Erythroblast (primary cell): ENCODE measurements around the gene AP4B1.

ENCODE experiments used
- DNase-seq, 2 experiments: peaks; one replicate each; lab custom pipeline; 2025; lab: John Stamatoyannopoulos, UW
- GATA1 ChIP-seq: IDR thresholded peaks from 2 replicates; pipeline ENCODE4 v1.6.1; 2011; ENCODE audit warnings: low read depth, mild to moderate bottlenecking, control low read depth, low read length, moderate library complexity
- POLR2A ChIP-seq: IDR thresholded peaks from 2 replicates; pipeline ENCODE4 v1.6.1; 2011; ENCODE audit warnings: mild to moderate bottlenecking, low read length

The AP4B1 gene

GRCh38 chr1:113850127-113850796 lies 54.3 kb downstream of the AP4B1 start:
- no peak for TF ChIP-seq GATA1
- TF ChIP-seq POLR2A: no peak
- no peak for DNase-seq

- TF ChIP-seq POLR2A: no peak
- no peak for TF ChIP-seq GATA1
- no peak for DNase-seq
Observed at GRCh38 chr1:113849072-113849471, 55.5 kb downstream of the AP4B1 start.

- no peak for DNase-seq
- TF ChIP-seq GATA1: no peak
- TF ChIP-seq POLR2A: no peak
Observed at GRCh38 chr1:113846391-113847035, 58.1 kb downstream of the AP4B1 start.
